CD14-positive monocyte (primary cell): ENCODE data around the gene CCNL2. TPM values are rescaled to one million over a fixed set of nuclear protein-coding genes. Genes with fewer than 3 reads are reported as not detected.

Experiments
- DNase-seq, 3 donors: peaks; one replicate each; pipeline ENCODE4 v3.0.0-alpha.2; 2011 to 2022
- H2AFZ ChIP-seq: 2 replicates; pipeline ENCODE4 v1.6.0; 2012; ENCODE audit warnings: mild to moderate bottlenecking, low read depth, low read length, inconsistent platforms; ENCODE audit not compliant: insufficient read depth, poor library complexity, severe bottlenecking
- H3K27ac ChIP-seq, 2 donors: 1 replicate in 1 of 2; 2 replicates in 1 of 2; pipeline ENCODE4 v1.5.1; 2012 to 2013; ENCODE audit warnings: low read length in 2 of 2, control low read depth in 1 of 2, inconsistent platforms in 1 of 2, low read depth in 1 of 2, mild to moderate bottlenecking in 1 of 2
- H3K27me3 ChIP-seq, 2 donors: one replicate each; pipeline versions ENCODE4 v1.6.0 to v1.6.1; 2011 to 2013; ENCODE audit warnings: low read length in 2 of 2; ENCODE audit not compliant: control insufficient read depth in 2 of 2, insufficient read depth in 2 of 2
- H3K36me3 ChIP-seq, 2 donors: replicated peaks in 1 of 2; 1 replicate in 1 of 2; 2 replicates in 1 of 2; pipeline versions ENCODE4 v1.5.1 to v1.6.1; 2012 to 2013; ENCODE audit warnings: low read length in 2 of 2, control low read depth in 1 of 2, inconsistent platforms in 1 of 2, mild to moderate bottlenecking in 1 of 2; ENCODE audit not compliant: insufficient read depth in 2 of 2, control insufficient read depth in 1 of 2
- H3K4me1 ChIP-seq, 2 donors: 1 replicate in 1 of 2; 2 replicates in 1 of 2; pipeline versions ENCODE4 v1.5.1 to v1.6.1; 2012 to 2013; ENCODE audit warnings: low read length in 2 of 2, control low read depth in 1 of 2, inconsistent platforms in 1 of 2, mild to moderate bottlenecking in 1 of 2, moderate library complexity in 1 of 2; ENCODE audit not compliant: insufficient read depth in 2 of 2, control insufficient read depth in 1 of 2
- H3K4me2 ChIP-seq: replicated peaks from 2 replicates; pipeline ENCODE3; 2012; ENCODE audit warnings: low read length, moderate library complexity, mild to moderate bottlenecking; ENCODE audit not compliant: poor library complexity, severe bottlenecking; ENCODE audit errors: extremely low read depth
- H3K4me3 ChIP-seq, 3 experiments: fragments of 200-600 bp in 1 of 3; sonication (generic) in 1 of 3; replicated peaks in 1 of 3; 1 replicate in 2 of 3; 2 replicates in 1 of 3; pipeline ENCODE4 v1.5.1; 2011 to 2013; ENCODE audit warnings: low read length in 3 of 3, mild to moderate bottlenecking in 3 of 3, control low read depth in 2 of 3, low read depth in 2 of 3, inconsistent platforms in 1 of 3, moderate library complexity in 1 of 3
- H3K79me2 ChIP-seq: 2 replicates; pipeline ENCODE4 v1.6.0; 2012; ENCODE audit warnings: mild to moderate bottlenecking, control low read depth, inconsistent platforms, low read length, moderate library complexity; ENCODE audit not compliant: insufficient read depth
- H3K9ac ChIP-seq: 2 replicates; pipeline ENCODE4 v1.6.0; 2017; ENCODE audit warnings: low read length, mild to moderate bottlenecking; ENCODE audit not compliant: insufficient read depth, poor library complexity, severe bottlenecking
- H3K9me3 ChIP-seq, 2 donors: replicated peaks in 1 of 2; 1 replicate in 1 of 2; 2 replicates in 1 of 2; pipeline versions ENCODE4 v1.5.1 to v1.6.1; 2012 to 2013; ENCODE audit warnings: low read length in 2 of 2, control low read depth in 1 of 2; ENCODE audit not compliant: control insufficient read depth in 1 of 2, insufficient read depth in 1 of 2
- H4K20me1 ChIP-seq: 2 replicates; pipeline ENCODE4 v1.6.0; 2012; ENCODE audit warnings: mild to moderate bottlenecking, low read length, control low read depth, moderate library complexity; ENCODE audit not compliant: insufficient read depth
- H3K27ac Mint-ChIP-seq, 7 donors: one replicate each; pipeline ENCODE4 v1.8.0; 2020; ENCODE audit warnings: mild to moderate bottlenecking in 7 of 7, mixed read lengths in 7 of 7, moderate library complexity in 6 of 7, inconsistent platforms in 2 of 7
- H3K27me3 Mint-ChIP-seq, 3 donors: one replicate each; pipeline ENCODE4 v1.8.0; 2021 to 2022; ENCODE audit warnings: low read depth in 3 of 3, mild to moderate bottlenecking in 3 of 3, mixed read lengths in 3 of 3, moderate library complexity in 3 of 3, inconsistent platforms in 1 of 3
- H3K36me3 Mint-ChIP-seq, 2 donors: one replicate each; pipeline ENCODE4 v1.8.0; 2020; ENCODE audit warnings: mixed read lengths in 2 of 2, inconsistent platforms in 1 of 2, mild to moderate bottlenecking in 1 of 2
- H3K4me1 Mint-ChIP-seq: one replicate; pipeline ENCODE4 v1.8.0; 2020; ENCODE audit warnings: mild to moderate bottlenecking, mixed read lengths
- H3K4me3 Mint-ChIP-seq, 2 donors: one replicate each; pipeline ENCODE4 v1.8.0; 2020; ENCODE audit warnings: mild to moderate bottlenecking in 2 of 2, mixed read lengths in 2 of 2, moderate library complexity in 1 of 2
- H3K9me3 Mint-ChIP-seq, 7 donors: one replicate each; pipeline ENCODE4 v1.8.0; 2020 to 2022; ENCODE audit warnings: mixed read lengths in 7 of 7, mild to moderate bottlenecking in 6 of 7, moderate library complexity in 6 of 7, inconsistent platforms in 2 of 7
- CTCF ChIP-seq: fragments of 200-600 bp; IDR thresholded peaks from one replicate; pipeline ENCODE4 v1.8.0; 2022; ENCODE audit warnings: antibody characterized with exemption, mild to moderate bottlenecking
- WGBS: methylation state at CpG from one replicate; pipeline ENCODE4 v1.1.5; 2013; ENCODE audit warnings: missing lambda C conversion rate; ENCODE audit not compliant: insufficient coverage; 5-methylcytosine and 5-hydroxymethylcytosine counted together
- intact Hi-C, 2 donors: fragments of 100-400 bp; cut with micrococcal nuclease; formaldehyde crosslinking; loops; one replicate each; pipeline versions ENCODE4 v1.15.0 to v1.15.1; 2023
- polyA plus RNA-seq, 3 donors: library from polyadenylated mRNA; depleted of rRNA in 1 of 3; unstranded in 2 of 3; stranded (reverse) in 1 of 3; fragments of 300-500 nt in 2 of 3; fragments of >200 nt in 1 of 3; fragmentation: Illumina TruSeq in 2 of 3; gene quantifications; 1 replicate in 2 of 3; 2 replicates in 1 of 3; pipeline ENCODE4 v1.2.3, GENCODE V29; 2012 to 2021

The CCNL2 gene
- polyA plus RNA-seq, 3 donors, result 8.6 to 178 (median 10.4) TPM

DNA sequence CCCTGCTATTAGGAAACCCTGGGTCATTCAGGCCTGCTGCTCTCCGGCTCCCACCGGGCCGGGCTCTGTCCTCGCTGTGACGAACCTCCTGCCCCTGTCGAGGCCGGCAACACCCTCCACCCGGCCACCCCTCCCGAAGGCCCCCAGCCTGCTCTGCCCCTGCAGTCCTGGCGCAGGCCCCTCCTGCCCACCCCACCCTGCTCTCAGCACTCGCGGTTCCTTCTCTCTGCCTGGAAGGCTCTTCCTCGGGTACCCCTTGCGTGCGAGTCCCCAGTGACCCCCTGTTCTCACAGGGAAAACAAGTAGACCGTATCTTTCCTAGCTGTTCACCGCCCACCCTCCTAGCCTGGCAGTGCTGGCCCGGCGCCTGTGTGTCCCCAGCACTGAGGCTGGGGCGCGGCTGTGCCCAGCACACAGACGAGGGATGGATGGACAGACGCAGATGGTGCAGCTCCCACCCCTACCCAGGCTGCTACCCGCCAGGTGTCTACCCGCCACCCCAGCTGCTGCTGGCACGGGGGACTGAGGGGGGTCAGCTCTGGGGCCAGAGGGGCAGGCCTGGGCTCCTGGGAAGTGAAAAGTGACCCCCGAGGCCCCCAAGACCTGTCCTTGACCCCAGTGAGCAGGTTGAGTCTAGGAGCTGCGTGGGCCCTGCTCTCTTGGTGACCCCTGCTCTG is 33.3 kb upstream of the CCNL2 start:
- Mint-ChIP-seq H3K4me1 (peaks cover 12% of the 10 kb centered on the region), H3K27ac (no peak overlapping the region), H3K4me3 (no peak overlapping the region), H3K27me3 (peaks cover 47 to 93% (median 66%) of the 10 kb centered on the region in 3 donors), H3K9me3 (peaks cover 0 to 9% (median 0%) of the 10 kb centered on the region in 7 donors), H3K36me3 (peaks cover 1 to 2% of the 10 kb centered on the region in 2 donors)
- Histone ChIP-seq H3K27me3 (peaks cover 19 to 71% of the 10 kb centered on the region in 2 donors), H3K9me3 (peaks cover 0 to 6% of the 10 kb centered on the region in 2 donors), H3K36me3 (no peaks in the 10 kb centered on the region), H3K4me1 (peaks cover 8 to 18% of the 10 kb centered on the region in 2 donors), H3K9ac (no peak overlapping the region), H4K20me1 (no peaks in the 10 kb centered on the region), H2AFZ (no peak overlapping the region), H3K79me2 (no peaks in the 10 kb centered on the region), H3K4me2 (no peak overlapping the region), H3K27ac (no peak overlapping the region), H3K4me3 (no peak overlapping the region)
- intact Hi-C loops, result no loop called here
- TF ChIP-seq CTCF, result no peak
- no peak for DNase-seq
- 79% methylated on average over 21 of the region's 28 CpGs for WGBS

- intact Hi-C loops, result no loop called here
- Histone ChIP-seq H3K4me3 (no peak overlapping the region), H3K9ac (no peak overlapping the region), H3K36me3 (no peaks in the 10 kb centered on the region), H2AFZ (no peak overlapping the region), H3K79me2 (no peaks in the 10 kb centered on the region), H3K9me3 (peaks cover 0 to 6% of the 10 kb centered on the region in 2 donors), H3K4me2 (no peak overlapping the region), H3K27me3 (peaks cover 19 to 68% of the 10 kb centered on the region in 2 donors), H4K20me1 (no peaks in the 10 kb centered on the region), H3K27ac (no peak overlapping the region), H3K4me1 (peaks cover 8 to 18% of the 10 kb centered on the region in 2 donors)
- no CpG with 5 or more reads among the region's 5 CpGs for WGBS
- Mint-ChIP-seq H3K27ac (no peak overlapping the region), H3K36me3 (peaks cover 1 to 2% of the 10 kb centered on the region in 2 donors), H3K4me3 (no peak overlapping the region), H3K9me3 (peaks cover 0 to 9% (median 0%) of the 10 kb centered on the region in 7 donors), H3K27me3 (peaks cover 47 to 93% (median 66%) of the 10 kb centered on the region in 3 donors), H3K4me1 (peaks cover 12% of the 10 kb centered on the region)
- DNase-seq, result no peak
- no peak for TF ChIP-seq CTCF
Measured at GRCh38 chr1:1431845-1432273, 32.7 kb upstream of the CCNL2 start.
